GM13977 (cell line): ENCODE measurements around the gene KLHL29.

Experiments
- DNase-seq: peaks from one replicate; pipeline ENCODE4 v3.0.0; 2012; ENCODE audit warnings: low spot score
- in situ Hi-C: fragments of 300-500 bp; cut with MboI; formaldehyde crosslinking; loops from one replicate; pipeline ENCODE4 v1.12.0; 2022; ENCODE audit warnings: low sequenced_read_pairs, low pct_unique_long_range_greater_than_20kb, mixed read lengths, inconsistent platforms; ENCODE audit not compliant: unreplicated experiment
- TF ChIP-seq, protein P1 (sequence below): IDR thresholded peaks from 2 replicates; pipeline ENCODE4 v1.5.1; 2012; ENCODE audit warnings: mild to moderate bottlenecking, control low read depth; ENCODE audit not compliant: insufficient read depth; ENCODE audit errors: extremely low read depth, missing control alignments

KLHL29 gene

DNA sequence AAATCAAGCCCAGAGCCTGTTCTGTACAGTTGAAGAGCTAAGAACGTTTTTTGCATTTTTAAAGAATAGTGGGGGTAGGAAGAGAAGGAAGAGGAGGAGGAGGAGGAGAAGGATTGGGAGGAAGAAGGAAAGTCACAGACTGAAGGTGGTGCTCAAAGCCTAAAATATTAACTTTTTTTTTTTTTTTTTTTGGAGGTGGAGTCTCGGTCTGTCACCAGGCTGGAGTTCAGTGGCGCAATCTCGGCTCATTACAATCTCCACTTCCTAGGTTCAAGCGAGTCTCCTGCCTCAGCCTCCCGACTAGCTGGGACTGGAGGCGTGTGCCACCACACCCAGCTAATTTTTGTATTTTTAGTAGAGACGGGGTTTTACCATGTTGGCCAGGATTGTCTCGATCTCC, 18.3 kb upstream of the KLHL29 start:
- in situ Hi-C loops: no loop called here
- TF ChIP-seq, protein P1, sequence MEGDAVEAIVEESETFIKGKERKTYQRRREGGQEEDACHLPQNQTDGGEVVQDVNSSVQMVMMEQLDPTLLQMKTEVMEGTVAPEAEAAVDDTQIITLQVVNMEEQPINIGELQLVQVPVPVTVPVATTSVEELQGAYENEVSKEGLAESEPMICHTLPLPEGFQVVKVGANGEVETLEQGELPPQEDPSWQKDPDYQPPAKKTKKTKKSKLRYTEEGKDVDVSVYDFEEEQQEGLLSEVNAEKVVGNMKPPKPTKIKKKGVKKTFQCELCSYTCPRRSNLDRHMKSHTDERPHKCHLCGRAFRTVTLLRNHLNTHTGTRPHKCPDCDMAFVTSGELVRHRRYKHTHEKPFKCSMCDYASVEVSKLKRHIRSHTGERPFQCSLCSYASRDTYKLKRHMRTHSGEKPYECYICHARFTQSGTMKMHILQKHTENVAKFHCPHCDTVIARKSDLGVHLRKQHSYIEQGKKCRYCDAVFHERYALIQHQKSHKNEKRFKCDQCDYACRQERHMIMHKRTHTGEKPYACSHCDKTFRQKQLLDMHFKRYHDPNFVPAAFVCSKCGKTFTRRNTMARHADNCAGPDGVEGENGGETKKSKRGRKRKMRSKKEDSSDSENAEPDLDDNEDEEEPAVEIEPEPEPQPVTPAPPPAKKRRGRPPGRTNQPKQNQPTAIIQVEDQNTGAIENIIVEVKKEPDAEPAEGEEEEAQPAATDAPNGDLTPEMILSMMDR: peak; percentile 16
- DNase-seq: no peak

- no peak for DNase-seq
- in situ Hi-C loops: no loop called here
- TF ChIP-seq, protein P1: no peak
Measured at GRCh38 chr2:23367760-23368159, 17.2 kb upstream of the KLHL29 start.

- TF ChIP-seq, protein P1: no peak
- in situ Hi-C loops: no loop called here
- DNase-seq: no peak
Measured at GRCh38 chr2:23373666-23374065, 11.3 kb upstream of the KLHL29 start.

GRCh38 chr2:23375448-23375847, 9.5 kb upstream of the KLHL29 start:
- in situ Hi-C loops: no loop called here
- no peak for DNase-seq
- TF ChIP-seq, protein P1: no peak

DNA sequence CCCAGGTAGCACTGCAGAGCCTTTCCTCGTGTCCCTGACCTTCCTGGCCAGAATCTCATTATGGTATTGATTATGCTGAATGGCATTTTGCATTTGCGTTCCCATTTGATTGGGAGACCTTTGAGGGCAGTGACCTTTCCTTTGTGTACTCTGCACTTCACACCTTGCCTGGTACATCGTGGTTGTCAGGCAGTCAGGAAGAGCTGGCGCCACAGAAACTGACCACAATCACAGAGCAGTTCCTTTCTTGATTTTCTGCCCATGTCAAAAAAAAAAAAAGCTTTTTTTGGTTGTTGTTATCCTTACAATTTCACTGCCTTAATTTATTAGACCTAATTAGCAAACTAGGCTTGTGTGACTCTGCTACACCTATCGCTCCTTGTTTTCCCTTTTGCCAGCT, 8.9 kb upstream of the KLHL29 start:
- no peak for DNase-seq
- TF ChIP-seq, protein P1: no peak
- in situ Hi-C loops: no loop called here

DNA sequence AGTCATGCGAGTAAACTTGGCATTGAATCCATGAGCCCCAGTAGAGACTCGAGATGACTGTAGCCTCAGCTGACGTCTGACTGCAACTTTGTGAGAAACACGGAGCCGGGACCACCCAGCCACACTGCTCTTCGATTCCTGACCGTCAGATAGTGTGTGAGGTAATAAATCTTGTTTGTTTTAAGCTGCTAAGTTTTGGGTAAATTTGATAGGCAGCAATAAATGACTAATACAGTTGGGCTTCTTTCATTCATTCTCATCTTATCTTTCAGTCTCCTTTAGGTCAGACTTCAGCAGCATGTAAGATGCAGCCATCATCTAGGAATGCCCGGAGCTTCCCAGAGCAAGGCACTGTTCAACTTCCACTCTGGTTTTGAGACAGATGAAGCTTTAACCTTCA, 8.0 kb upstream of the KLHL29 start:
- no peak for DNase-seq
- in situ Hi-C loops: no loop called here
- TF ChIP-seq, protein P1: no peak

DNA sequence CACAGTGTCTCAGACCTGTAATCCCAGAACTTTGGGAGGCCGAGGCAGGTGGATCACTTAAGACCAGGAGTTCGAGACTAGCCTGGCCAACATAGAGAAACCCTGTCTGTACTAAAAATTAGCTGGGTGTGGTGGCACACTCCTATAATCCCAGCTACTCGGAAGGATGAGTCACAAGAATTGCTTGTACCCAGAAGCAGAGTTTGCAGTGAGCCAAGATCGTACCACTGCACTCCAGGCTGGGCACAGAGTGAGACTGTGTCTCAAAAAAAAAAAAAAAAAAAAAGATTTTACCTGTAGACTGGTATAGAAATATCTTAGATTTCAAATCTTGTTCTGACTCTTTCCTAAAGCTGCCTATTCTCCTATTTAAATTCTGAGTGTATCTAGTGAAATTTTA, 7.2 kb upstream of the KLHL29 start:
- TF ChIP-seq, protein P1: no peak
- DNase-seq: no peak
- in situ Hi-C loops: no loop called here
